Tibial artery (tissue), 4 donors: ENCODE measurements around the gene MLEC.

Experiments
- DNase-seq, 2 donors: peaks; one replicate each; pipeline ENCODE4 v3.0.0-alpha.2; 2019
- H3K27ac ChIP-seq, 2 donors: fragments of 200-600 bp; sonication (generic) in 1 of 2; 1 replicate in 1 of 2; 2 replicates in 1 of 2; pipeline ENCODE4 v1.5.1; 2018 to 2019; ENCODE audit warnings: mild to moderate bottlenecking in 1 of 2
- H3K27me3 ChIP-seq, 2 donors: fragments of 200-600 bp; sonication (generic) in 1 of 2; one replicate each; pipeline versions ENCODE4 v1.5.1 to v1.6.0; 2016 to 2019
- H3K36me3 ChIP-seq, 3 donors: fragments of 200-600 bp; sonication (generic) in 2 of 3; one replicate each; pipeline ENCODE4 v1.5.1; 2016 to 2019; ENCODE audit warnings: mild to moderate bottlenecking in 2 of 3
- H3K4me1 ChIP-seq, 4 donors: fragments of 200-600 bp; sonication (generic) in 2 of 4; 1 replicate in 3 of 4; 2 replicates in 1 of 4; pipeline ENCODE4 v1.5.1; 2016 to 2019
- H3K4me3 ChIP-seq, 2 donors: fragments of 200-600 bp; sonication (generic) in 1 of 2; 1 replicate in 1 of 2; 2 replicates in 1 of 2; pipeline ENCODE4 v1.5.1; 2018 to 2019; ENCODE audit warnings: mild to moderate bottlenecking in 2 of 2
- H3K9me3 ChIP-seq, 3 donors: fragments of 200-600 bp; sonication (generic) in 1 of 3; one replicate each; pipeline ENCODE4 v1.5.1; 2016 to 2019
- intact Hi-C: fragments of 100-400 bp; cut with DNase I; formaldehyde crosslinking; loops from one replicate; pipeline ENCODE4 v1.15.0; 2023; ENCODE audit warnings: low total_unique reads
- TF ChIP-seq, protein P1 (sequence below), 2 experiments: fragments of 200-600 bp in 1 of 2; fragments of 450-650 bp in 1 of 2; IDR thresholded peaks; one replicate each; pipeline ENCODE4 v1.5.1; 2017 to 2019; ENCODE audit warnings: antibody characterized with exemption in 2 of 2, mild to moderate bottlenecking in 1 of 2, moderate library complexity in 1 of 2

The MLEC gene

GRCh38 chr12:120650233-120650690 is 36.7 kb upstream of the MLEC start:
- DNase-seq: no peak
- H3K4me3 ChIP-seq: peak overlapping the region; percentile 42 to 57

DNA sequence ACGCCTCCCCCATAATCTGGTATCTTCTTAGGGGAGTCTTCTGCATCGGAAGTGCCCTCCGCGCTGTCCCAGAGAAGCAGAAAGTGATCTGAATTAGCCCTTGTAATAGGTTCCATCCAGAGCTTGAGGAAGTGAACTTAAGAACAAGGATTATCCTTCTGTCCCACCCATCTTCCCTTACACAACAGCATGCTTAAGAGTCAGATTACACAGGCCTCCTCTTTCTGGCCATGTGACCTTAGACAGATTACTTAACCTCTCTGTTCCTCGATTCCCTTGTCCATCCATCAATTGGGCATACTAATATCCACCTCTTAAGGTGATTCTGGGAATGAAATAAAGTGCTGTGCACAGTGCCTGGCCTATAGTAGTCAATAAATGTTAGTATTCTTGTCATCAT is 35.1 kb upstream of the MLEC start:
- H3K4me1 ChIP-seq: peaks cover 0 to 67% (median 48%) of the 10 kb centered on the region in 4 donors
- H3K27me3 ChIP-seq: no peaks in the 10 kb centered on the region
- intact Hi-C loops: no loop called here
- DNase-seq: no peak
- TF ChIP-seq, protein P1, sequence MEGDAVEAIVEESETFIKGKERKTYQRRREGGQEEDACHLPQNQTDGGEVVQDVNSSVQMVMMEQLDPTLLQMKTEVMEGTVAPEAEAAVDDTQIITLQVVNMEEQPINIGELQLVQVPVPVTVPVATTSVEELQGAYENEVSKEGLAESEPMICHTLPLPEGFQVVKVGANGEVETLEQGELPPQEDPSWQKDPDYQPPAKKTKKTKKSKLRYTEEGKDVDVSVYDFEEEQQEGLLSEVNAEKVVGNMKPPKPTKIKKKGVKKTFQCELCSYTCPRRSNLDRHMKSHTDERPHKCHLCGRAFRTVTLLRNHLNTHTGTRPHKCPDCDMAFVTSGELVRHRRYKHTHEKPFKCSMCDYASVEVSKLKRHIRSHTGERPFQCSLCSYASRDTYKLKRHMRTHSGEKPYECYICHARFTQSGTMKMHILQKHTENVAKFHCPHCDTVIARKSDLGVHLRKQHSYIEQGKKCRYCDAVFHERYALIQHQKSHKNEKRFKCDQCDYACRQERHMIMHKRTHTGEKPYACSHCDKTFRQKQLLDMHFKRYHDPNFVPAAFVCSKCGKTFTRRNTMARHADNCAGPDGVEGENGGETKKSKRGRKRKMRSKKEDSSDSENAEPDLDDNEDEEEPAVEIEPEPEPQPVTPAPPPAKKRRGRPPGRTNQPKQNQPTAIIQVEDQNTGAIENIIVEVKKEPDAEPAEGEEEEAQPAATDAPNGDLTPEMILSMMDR (IDR thresholded peaks at IDR 0.05): no peak
- peak overlapping the region; percentile 42 to 57 for H3K4me3 ChIP-seq
- H3K27ac ChIP-seq: peak overlapping the region; percentile 88 to 92
- peaks cover 0 to under 1% (median 0%) of the 10 kb centered on the region in 3 donors for H3K36me3 ChIP-seq
- no peaks in the 10 kb centered on the region for H3K9me3 ChIP-seq

More at GRCh38 chr12:120650233-120650690, 36.7 kb upstream of the MLEC start:
- Histone ChIP-seq H3K27me3 (peaks cover 0 to 11% of the 10 kb centered on the region in 2 donors), H3K9me3 (no peaks in the 10 kb centered on the region), H3K36me3 (no peaks in the 10 kb centered on the region), H3K4me1 (peaks cover 0 to 64% (median 47%) of the 10 kb centered on the region in 4 donors), H3K27ac (peak overlapping the region; percentile 88 to 92)
- TF ChIP-seq, protein P1 (IDR thresholded peaks at IDR 0.05): no peak
- intact Hi-C loops: no loop called here

DNA sequence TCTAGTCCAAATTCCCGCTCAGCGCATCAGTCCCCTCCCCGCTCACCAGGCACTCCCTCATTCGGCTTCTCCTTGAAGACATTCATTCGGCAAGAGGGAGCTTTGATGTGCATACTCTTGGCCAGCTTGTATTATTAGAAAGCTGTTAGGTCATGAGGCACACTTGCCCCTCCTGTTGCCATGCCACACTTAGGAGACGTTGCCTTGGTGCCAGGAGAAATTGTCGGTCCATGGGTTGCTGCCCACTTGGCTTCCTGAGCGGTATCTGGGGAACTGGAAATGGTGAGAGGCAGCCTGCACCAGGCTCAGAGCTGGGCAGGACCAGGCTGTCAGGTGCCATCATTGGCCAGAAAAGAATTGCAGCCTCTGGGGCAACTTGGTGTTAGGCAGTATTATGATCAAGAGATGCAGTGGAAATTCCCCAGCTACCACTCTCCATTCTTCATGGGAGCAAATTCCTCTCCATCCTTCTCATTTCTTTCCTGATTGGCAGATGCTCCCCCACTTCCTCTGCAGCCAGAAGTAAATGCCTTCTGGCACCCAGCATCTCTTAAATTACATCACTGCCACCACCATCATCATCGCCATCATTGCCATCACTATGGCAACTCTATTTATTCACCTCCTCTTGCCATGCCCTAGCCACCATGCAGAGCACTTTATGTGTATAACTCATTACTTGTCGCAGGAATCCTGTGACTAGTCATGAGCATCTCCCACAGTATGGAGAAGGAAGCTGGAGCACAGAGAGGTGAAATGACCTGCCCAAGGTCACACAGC is 34.1 kb upstream of the MLEC start:
- Histone ChIP-seq H3K36me3 (peaks cover 0 to 3% (median 0%) of the 10 kb centered on the region in 3 donors), H3K4me3 (no peak overlapping the region), H3K27me3 (no peaks in the 10 kb centered on the region), H3K9me3 (no peaks in the 10 kb centered on the region), H3K4me1 (peaks cover 0 to 67% (median 47%) of the 10 kb centered on the region in 4 donors), H3K27ac (peak overlapping the region; percentile 88 to 92)
- DNase-seq: peak in 1 of 2 donors; percentile 92
- intact Hi-C loops: no loop called here
- TF ChIP-seq, protein P1 (IDR thresholded peaks at IDR 0.05): no peak

- Histone ChIP-seq H3K27ac (peak overlapping the region; percentile 88 to 92), H3K4me1 (peaks cover 0 to 64% (median 43%) of the 10 kb centered on the region in 4 donors), H3K4me3 (no peak overlapping the region), H3K27me3 (no peaks in the 10 kb centered on the region), H3K9me3 (no peaks in the 10 kb centered on the region), H3K36me3 (peaks cover 0 to 3% (median 0%) of the 10 kb centered on the region in 3 donors)
- no peak for DNase-seq
- TF ChIP-seq, protein P1 (IDR thresholded peaks at IDR 0.05): no peak
- intact Hi-C loops: no loop called here
These were observed 33.3 kb upstream of the MLEC start for GRCh38 chr12:120653611-120654010.

- TF ChIP-seq, protein P1 (IDR thresholded peaks at IDR 0.05): peak in 1 of 2 experiments; percentile 8
- Histone ChIP-seq H3K27me3 (no peaks in the 10 kb centered on the region), H3K4me1 (peaks cover 0 to 55% (median 34%) of the 10 kb centered on the region in 4 donors), H3K36me3 (peaks cover 0 to 5% (median 0%) of the 10 kb centered on the region in 3 donors), H3K27ac (peak overlapping the region; percentile 88 to 92), H3K9me3 (no peaks in the 10 kb centered on the region), H3K4me3 (peak overlapping the region; percentile 2 to 18)
- intact Hi-C loops: no loop called here
- peak; percentile 73 to 97 for DNase-seq
These were observed 32.3 kb upstream of the MLEC start for GRCh38 chr12:120654656-120655055.
